Breast epithelium (tissue), 4 donors: ENCODE measurements around the gene SLC26A4. TPM values are rescaled to one million over a fixed set of nuclear protein-coding genes. Genes with fewer than 3 reads are reported as not detected.
A peak's percentile ranks its signal among the peaks of the same experiment; 100 is the strongest.

Experiments used
- DNase-seq, 2 donors: peaks; one replicate each; pipeline ENCODE4 v3.0.0-alpha.2; 2019; ENCODE audit warnings: low spot score in 2 of 2
- H3K27ac ChIP-seq, 2 donors: fragments of 200-600 bp; sonication (generic) in 1 of 2; one replicate each; pipeline ENCODE4 v1.5.1; 2016 to 2019; ENCODE audit warnings: mild to moderate bottlenecking in 1 of 2
- H3K27me3 ChIP-seq, 2 donors: fragments of 200-600 bp; sonication (generic) in 1 of 2; one replicate each; pipeline versions ENCODE4 v1.5.1 to v1.6.0; 2017 to 2019; ENCODE audit warnings: control low read depth in 1 of 2, mild to moderate bottlenecking in 1 of 2
- H3K36me3 ChIP-seq: fragments of 200-600 bp; one replicate; pipeline ENCODE4 v1.5.1; 2019
- H3K4me1 ChIP-seq, 2 donors: fragments of 200-600 bp; sonication (generic); one replicate each; pipeline ENCODE4 v1.5.1; 2016 to 2019; ENCODE audit warnings: control low read depth in 1 of 2
- H3K4me3 ChIP-seq, 3 donors: fragments of 200-600 bp; sonication (generic); 1 replicate in 2 of 3; 2 replicates in 1 of 3; pipeline ENCODE4 v1.5.1; 2016 to 2019; ENCODE audit warnings: mild to moderate bottlenecking in 3 of 3, moderate library complexity in 2 of 3
- H3K9me3 ChIP-seq, 2 donors: fragments of 200-600 bp; sonication (generic) in 1 of 2; one replicate each; pipeline ENCODE4 v1.5.1; 2016 to 2019; ENCODE audit warnings: control low read depth in 1 of 2
- POLR2A ChIP-seq: fragments of 450-650 bp; IDR thresholded peaks from one replicate; pipeline ENCODE4 v1.6.1; 2016; ENCODE audit warnings: antibody characterized with exemption, mild to moderate bottlenecking, moderate library complexity
- POLR2AphosphoS5 ChIP-seq, 3 donors: sonication (generic); formaldehyde crosslinking; IDR thresholded peaks; one replicate each; pipeline ENCODE4 v1.6.1; 2017; ENCODE audit warnings: antibody characterized with exemption in 3 of 3
- intact Hi-C: fragments of 100-400 bp; cut with DNase I; formaldehyde crosslinking; loops from one replicate; pipeline ENCODE4 v1.15.1; 2023; ENCODE audit warnings: low total_unique reads
- total RNA-seq, 3 donors: library from RNA; depleted of rRNA; stranded (reverse); fragments of >200 nt; gene quantifications; one replicate each; pipeline ENCODE4 v1.1.0, GENCODE V29; 2016
- TF ChIP-seq, protein P1 (sequence below), 3 donors: fragments of 450-650 bp; IDR thresholded peaks; one replicate each; pipeline ENCODE4 v1.5.1; 2016 to 2017; ENCODE audit warnings: antibody characterized with exemption in 3 of 3, mild to moderate bottlenecking in 3 of 3, moderate library complexity in 3 of 3

Gene SLC26A4
- 1 to 10 TPM in 1 of 3 donors, under 1 TPM in 2; 0.44 to 1.3 (median 0.48) TPM for total RNA-seq

DNA sequence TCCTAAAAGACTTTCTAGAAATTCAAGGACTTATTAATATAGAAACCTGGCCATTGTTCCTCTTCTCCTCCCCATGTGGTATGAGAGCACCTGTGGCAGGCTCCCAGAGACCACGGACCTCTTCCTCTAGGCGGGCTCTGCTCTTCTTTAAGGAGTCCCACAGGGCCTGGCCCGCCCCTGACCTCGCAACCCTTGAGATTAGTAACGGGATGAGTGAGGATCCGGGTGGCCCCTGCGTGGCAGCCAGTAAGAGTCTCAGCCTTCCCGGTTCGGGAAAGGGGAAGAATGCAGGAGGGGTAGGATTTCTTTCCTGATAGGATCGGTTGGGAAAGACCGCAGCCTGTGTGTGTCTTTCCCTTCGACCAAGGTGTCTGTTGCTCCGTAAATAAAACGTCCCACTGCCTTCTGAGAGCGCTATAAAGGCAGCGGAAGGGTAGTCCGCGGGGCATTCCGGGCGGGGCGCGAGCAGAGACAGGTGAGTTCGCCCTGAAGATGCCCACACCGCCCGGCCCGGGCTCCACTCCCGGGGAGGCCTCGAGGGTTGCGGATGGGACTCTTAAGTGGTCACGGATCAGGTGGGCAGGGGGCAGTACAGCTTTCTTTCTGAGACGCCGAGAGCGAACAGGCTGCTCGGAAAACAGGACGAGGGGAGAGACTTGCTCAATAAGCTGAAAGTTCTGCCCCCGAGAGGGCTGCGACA, at the start of gene SLC26A4:
TSS of gene SLC26A4 (plus strand) at position 448 of the 700 bp plus-strand sequence. CDS start 814 bp downstream, outside the sequence.
- Histone ChIP-seq H3K4me1 (peaks cover 0 to 5% of the 10 kb centered on the region in 2 donors), H3K36me3 (no peaks in the 10 kb centered on the region), H3K27me3 (peaks cover 3 to 23% of the 10 kb centered on the region in 2 donors), H3K4me3 (peak within 1 kb of the TSS; percentile 41 to 71 (median 54)), H3K27ac (no peak within 1 kb of the TSS), H3K9me3 (no peaks in the 10 kb centered on the region)
- TF ChIP-seq, protein P1, sequence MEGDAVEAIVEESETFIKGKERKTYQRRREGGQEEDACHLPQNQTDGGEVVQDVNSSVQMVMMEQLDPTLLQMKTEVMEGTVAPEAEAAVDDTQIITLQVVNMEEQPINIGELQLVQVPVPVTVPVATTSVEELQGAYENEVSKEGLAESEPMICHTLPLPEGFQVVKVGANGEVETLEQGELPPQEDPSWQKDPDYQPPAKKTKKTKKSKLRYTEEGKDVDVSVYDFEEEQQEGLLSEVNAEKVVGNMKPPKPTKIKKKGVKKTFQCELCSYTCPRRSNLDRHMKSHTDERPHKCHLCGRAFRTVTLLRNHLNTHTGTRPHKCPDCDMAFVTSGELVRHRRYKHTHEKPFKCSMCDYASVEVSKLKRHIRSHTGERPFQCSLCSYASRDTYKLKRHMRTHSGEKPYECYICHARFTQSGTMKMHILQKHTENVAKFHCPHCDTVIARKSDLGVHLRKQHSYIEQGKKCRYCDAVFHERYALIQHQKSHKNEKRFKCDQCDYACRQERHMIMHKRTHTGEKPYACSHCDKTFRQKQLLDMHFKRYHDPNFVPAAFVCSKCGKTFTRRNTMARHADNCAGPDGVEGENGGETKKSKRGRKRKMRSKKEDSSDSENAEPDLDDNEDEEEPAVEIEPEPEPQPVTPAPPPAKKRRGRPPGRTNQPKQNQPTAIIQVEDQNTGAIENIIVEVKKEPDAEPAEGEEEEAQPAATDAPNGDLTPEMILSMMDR (IDR thresholded peaks at IDR 0.05), result no peak
- no peak for TF ChIP-seq POLR2AphosphoS5 (IDR thresholded peaks at IDR 0.05)
- TF ChIP-seq POLR2A, result no peak
- intact Hi-C loops, result no loop called here
- no peak for DNase-seq

DNA sequence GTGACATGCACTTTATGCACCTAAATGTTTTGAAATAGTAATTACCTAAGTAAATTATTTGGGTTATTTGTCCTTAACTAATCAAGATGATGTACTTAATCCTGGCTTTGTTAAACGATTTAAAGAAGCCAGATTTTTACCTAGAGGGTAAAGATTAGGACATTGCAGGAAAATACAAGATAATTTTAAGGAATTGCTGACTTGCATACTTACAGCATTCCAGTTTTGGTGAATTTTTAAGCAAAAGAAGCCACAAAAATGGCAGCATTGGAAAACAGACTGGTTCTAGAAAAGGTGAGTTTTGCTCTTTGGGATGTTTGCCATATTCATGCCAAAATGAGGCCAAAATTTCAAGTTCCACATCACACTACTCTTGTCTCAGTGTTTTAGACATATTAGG, 47.2 kb upstream of the SLC26A4 start:
- intact Hi-C loops, result no loop called here
- H3K4me1 ChIP-seq, result no peaks in the 10 kb centered on the region
- TF ChIP-seq, protein P1 (IDR thresholded peaks at IDR 0.05), result no peak
- TF ChIP-seq POLR2A (no peak), POLR2AphosphoS5 (IDR thresholded peaks at IDR 0.05) (no peak)
- H3K27me3 ChIP-seq, result no peaks in the 10 kb centered on the region
- peak overlapping the region; percentile 42 to 44 for H3K27ac ChIP-seq
- no peaks in the 10 kb centered on the region for H3K9me3 ChIP-seq
- H3K4me3 ChIP-seq, result no peak overlapping the region
- no peaks in the 10 kb centered on the region for H3K36me3 ChIP-seq
- no peak for DNase-seq

DNA sequence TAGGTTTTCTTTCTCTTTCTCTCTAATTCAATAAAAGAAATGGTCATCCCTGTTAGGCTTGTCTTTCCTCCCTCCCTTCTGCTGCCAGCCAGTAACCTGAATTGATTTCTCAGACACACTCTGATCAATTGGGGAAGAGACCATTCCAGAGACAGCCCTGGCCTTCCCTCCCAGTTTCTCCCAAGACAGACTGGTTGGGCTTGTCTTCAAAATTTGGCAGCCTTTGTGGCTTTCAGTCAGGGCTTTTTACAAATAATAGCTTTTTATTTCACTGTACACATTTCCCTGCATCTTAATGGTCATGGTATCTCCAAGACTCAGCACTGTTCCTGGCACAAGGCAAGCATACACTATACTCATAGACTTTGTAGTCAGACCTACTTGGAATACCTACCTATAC, 46.7 kb upstream of the SLC26A4 start:
- TF ChIP-seq, protein P1 (IDR thresholded peaks at IDR 0.05), result no peak
- TF ChIP-seq POLR2AphosphoS5 (IDR thresholded peaks at IDR 0.05), result no peak
- no peak for TF ChIP-seq POLR2A
- H3K4me1 ChIP-seq, result no peaks in the 10 kb centered on the region
- H3K9me3 ChIP-seq, result no peaks in the 10 kb centered on the region
- H3K27ac ChIP-seq, result peak overlapping the region; percentile 42 to 44
- no peaks in the 10 kb centered on the region for H3K27me3 ChIP-seq
- H3K4me3 ChIP-seq, result no peak overlapping the region
- intact Hi-C loops, result no loop called here
- H3K36me3 ChIP-seq, result no peaks in the 10 kb centered on the region
- DNase-seq, result no peak

DNA sequence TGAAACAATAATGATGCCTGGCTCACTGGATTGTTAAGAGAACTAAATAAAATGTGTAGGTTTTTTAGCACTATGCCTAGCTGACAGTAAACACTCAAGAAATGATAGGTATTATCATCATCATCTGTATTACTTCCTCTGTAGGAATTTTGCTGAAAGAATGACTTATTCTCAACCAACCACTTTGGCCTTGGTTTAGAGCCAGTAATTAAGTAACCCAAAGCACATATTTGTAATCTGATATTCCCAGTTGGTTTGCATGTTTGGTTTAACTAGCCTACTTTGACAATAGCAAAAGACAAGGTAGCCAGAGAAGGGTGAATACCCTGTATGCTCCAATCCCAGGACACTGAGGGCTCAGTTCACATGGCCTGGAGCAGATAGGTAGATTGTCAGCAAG, 46.2 kb upstream of the SLC26A4 start:
- Histone ChIP-seq H3K9me3 (no peaks in the 10 kb centered on the region), H3K27ac (peak overlapping the region; percentile 42 to 44), H3K4me3 (no peak overlapping the region), H3K4me1 (no peaks in the 10 kb centered on the region), H3K27me3 (no peaks in the 10 kb centered on the region), H3K36me3 (no peaks in the 10 kb centered on the region)
- intact Hi-C loops, result no loop called here
- no peak for DNase-seq
- no peak for TF ChIP-seq POLR2A
- TF ChIP-seq, protein P1 (IDR thresholded peaks at IDR 0.05), result no peak
- TF ChIP-seq POLR2AphosphoS5 (IDR thresholded peaks at IDR 0.05), result no peak

DNA sequence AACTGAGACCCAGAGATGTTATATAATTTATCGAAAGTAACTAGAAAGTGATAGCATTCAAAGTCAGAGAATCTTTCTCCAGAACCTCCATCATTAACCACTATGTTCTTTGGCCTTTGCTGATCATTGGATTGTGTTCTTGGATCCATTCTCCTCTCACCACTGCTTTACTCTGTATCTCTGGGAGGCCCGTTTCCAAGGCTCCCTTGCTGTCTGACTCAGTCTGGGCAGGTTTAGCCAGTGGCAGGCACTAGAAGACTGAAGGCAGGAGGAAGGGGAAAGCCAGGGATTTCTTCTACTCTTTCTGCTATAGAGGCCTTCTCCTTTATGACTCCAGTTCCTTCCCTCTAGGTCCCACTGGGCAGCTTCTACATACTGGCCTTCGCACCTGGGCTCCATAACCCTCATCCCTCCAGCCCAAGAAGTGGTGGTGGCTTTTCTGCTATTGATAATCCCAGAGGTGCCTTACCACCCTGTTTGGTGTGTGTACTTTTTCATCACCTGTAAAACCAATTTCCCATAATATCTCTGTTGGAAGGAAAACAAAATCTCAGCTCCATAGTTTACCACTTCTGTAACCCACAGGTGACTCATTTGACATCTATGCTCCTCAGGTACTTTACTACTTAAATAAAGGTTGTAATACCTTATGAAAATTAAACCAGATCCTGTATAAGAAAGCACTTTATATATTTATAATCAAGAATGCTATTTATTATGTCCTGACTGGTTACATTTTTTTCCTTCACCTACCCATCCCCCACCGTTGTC, 44.5 kb upstream of the SLC26A4 start:
- Histone ChIP-seq H3K9me3 (no peaks in the 10 kb centered on the region), H3K4me3 (no peak overlapping the region), H3K36me3 (no peaks in the 10 kb centered on the region), H3K4me1 (no peaks in the 10 kb centered on the region), H3K27ac (no peak overlapping the region), H3K27me3 (no peaks in the 10 kb centered on the region)
- DNase-seq, result no peak
- TF ChIP-seq POLR2AphosphoS5 (IDR thresholded peaks at IDR 0.05) (no peak), POLR2A (no peak)
- TF ChIP-seq, protein P1 (IDR thresholded peaks at IDR 0.05), result no peak
- intact Hi-C loops, result no loop called here
